Epithelial cell of proximal tubule (primary cell): ENCODE results near the gene MOB3B. TPM values are rescaled to one million over a fixed set of nuclear protein-coding genes. Genes with fewer than 3 reads are reported as not detected.

Experiments
- DNase-seq: peaks from one replicate; pipeline ENCODE4 v3.0.0-alpha.2; 2011; ENCODE audit warnings: low read depth
- H3K4me3 ChIP-seq: 2 replicates; pipeline ENCODE4 v1.5.1; 2011; ENCODE audit warnings: low read depth, mild to moderate bottlenecking, low read length
- total RNA-seq: library from RNA; depleted of rRNA; stranded (reverse); fragments of >200 nt; gene quantifications from 2 replicates; pipeline ENCODE4 v1.2.3, GENCODE V29; 2015
- TF ChIP-seq, protein P1 (sequence below): conservative IDR thresholded peaks from 2 replicates; pipeline ENCODE4 v1.5.1; 2012; ENCODE audit warnings: low read depth, mild to moderate bottlenecking, low read length

The MOB3B gene
- total RNA-seq, 1 donor from 2014 or later = 2.9 TPM

DNA sequence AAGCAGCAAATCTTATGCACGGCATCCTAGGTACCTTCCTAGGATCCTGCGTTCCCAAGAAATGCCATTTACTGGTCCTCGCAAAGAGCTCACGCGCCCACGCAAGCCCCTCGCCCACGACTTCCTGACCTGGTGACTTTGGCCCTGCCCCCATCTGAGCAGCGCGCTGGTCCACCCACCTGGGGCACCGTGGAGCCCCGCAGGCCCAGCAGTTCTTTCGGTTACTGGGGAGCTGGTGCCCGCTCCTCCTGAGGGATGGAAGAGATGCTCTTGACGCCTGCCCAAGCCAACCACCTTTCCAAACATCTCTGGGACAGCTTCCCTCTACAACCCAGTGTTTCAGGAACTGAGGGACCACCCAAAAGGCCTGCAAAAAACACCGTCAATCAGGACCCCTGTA, 249.4 kb downstream of the MOB3B start:
- H3K4me3 ChIP-seq = no peak overlapping the region
- TF ChIP-seq, protein P1, sequence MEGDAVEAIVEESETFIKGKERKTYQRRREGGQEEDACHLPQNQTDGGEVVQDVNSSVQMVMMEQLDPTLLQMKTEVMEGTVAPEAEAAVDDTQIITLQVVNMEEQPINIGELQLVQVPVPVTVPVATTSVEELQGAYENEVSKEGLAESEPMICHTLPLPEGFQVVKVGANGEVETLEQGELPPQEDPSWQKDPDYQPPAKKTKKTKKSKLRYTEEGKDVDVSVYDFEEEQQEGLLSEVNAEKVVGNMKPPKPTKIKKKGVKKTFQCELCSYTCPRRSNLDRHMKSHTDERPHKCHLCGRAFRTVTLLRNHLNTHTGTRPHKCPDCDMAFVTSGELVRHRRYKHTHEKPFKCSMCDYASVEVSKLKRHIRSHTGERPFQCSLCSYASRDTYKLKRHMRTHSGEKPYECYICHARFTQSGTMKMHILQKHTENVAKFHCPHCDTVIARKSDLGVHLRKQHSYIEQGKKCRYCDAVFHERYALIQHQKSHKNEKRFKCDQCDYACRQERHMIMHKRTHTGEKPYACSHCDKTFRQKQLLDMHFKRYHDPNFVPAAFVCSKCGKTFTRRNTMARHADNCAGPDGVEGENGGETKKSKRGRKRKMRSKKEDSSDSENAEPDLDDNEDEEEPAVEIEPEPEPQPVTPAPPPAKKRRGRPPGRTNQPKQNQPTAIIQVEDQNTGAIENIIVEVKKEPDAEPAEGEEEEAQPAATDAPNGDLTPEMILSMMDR = no peak
- no peak for DNase-seq

DNA sequence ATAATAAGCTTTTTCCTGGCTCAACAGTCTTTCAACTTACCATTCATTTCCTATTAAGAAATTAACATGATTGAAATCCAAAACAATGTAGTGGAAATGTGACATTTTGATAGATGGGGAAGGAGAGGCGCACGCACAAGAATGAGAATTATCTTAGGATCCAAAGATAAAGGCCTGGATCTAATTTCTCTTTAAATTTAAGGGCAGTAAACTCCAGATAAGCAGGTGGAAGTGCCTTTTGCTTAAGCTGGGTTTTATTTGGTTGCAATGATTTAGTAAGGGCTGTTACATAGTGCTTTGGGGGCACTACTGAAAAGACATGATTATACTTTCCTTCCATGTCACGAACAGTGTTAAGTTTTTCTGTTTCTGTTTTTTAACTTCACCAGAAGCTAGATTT, 250.0 kb downstream of the MOB3B start:
- no peak overlapping the region for H3K4me3 ChIP-seq
- TF ChIP-seq, protein P1 = no peak
- no peak for DNase-seq

DNA sequence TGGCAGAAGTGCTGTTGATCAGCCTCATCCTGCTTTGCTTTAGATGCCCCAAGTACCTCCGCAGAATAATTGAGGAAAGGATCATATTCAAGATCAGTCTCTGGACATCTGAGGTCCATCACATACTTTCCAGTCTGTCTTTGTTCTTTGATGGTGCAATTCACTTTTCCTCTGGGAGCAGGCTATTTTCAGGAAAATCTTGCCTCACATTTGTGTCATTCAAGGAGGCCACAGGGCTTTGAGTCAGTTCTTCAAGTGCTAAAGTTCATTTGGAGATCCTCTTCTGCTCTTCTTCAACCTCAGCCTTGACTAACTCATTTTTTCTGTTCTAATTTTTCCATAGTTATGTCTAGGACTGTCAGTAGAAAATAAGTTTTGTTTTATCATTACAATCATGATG, 251.2 kb downstream of the MOB3B start:
- DNase-seq = no peak
- no peak overlapping the region for H3K4me3 ChIP-seq
- TF ChIP-seq, protein P1 = no peak

DNA sequence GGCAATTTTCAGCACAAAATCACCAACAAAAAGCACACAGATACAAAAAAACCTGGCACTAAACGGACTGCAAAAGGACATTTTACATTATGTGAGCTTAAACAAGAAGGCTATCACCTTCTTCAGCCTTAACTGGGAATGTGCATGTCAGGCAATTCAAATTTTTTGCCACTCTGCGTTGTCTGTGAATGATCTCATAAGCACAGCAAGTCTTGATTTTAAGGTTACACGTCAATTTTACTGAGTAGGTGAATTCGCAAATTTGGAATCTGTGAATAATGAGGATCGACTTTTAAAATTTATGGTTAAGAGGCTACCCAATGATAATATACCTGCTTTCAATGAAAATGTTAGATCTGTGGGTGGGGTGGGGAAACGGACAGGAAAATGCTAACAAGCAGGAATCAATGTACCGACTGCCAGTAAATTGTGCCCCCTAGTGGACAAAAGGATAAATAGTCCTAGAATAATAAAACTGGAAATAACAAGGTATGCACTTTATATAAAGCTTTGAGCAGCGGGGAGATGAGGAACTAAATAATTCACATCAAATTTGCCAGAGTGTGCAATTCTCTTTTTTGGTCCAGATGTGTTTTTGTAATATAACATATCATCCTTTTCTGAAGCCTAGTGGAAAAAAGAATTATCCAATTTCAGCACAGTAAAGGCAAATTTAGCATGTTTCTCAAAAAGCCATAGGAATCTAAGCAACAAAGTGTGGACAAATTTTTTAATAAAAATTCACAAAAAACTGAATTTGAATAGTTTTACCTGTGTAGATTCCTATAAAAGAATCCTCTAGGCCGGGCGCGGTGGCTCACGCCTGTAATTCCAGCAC, 253.2 kb downstream of the MOB3B start:
- DNase-seq = peak; percentile 43
- peak overlapping the region; percentile 40 for H3K4me3 ChIP-seq

More for the DNA sequence above, 253.2 kb downstream of the MOB3B start:
- TF ChIP-seq, protein P1 = peak; percentile 80

Other genes starting within 250 kb of the MOB3B start
- gene EQTN, start 232.7 kb downstream of the MOB3B start, total RNA-seq = not detected in 2 replicates
- gene IFNK, start 5.5 kb downstream of the MOB3B start, total RNA-seq = not detected in 2 replicates
- gene C9orf72, start 43.7 kb upstream of the MOB3B start, total RNA-seq = 5.0 and 9.4 TPM in 2 replicates